ENCODE results near the gene IL17RE.
"Not testable (repeated sequence)": the region's sequence is repeated elsewhere in the genome, so short reads cannot be mapped to it uniquely, and the experiment has no call there.

The IL17RE gene

GRCh38 chr3:9881441-9881840, 21.2 kb upstream of the IL17RE start:
- peak; percentile 18 for DNase-seq

DNA sequence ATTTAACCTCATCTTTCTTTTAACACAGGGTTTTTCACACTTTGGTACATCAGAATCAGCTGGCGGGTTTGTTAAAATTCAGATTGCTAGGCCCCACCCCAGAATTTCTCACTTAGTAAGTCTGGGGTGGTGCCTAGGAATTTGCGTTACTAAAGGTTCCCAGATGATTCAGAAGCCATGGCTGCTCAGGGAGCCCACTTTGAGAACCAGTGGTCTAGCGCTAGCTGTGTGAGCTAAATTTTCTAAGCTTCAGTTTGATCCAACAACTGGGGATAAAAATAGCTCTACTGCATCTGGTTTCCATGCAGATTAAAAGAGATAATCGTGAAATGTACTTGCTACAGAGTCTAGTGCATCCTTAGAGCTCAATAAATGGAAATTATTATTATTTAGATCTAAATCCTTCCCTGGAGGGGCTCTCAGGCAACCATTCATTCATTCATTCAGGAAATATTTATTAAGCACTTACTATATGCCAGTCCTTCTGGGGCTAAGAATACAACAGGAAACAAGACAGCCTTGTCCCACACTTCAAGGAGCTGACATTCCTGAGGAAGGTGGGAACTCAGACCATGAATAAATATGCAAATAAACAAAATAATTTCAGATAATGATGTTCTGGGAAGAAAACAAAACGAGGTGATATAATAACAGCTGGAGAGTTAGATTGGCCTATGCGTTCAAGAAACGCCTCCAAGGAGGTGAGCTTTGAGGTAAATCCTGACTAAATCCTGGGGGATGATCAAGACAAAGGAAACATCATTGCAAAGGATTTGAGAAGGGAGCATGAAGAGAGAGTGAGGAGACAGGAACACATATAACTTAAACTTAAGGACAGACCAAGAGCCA, 18.7 kb upstream of the IL17RE start:
- no peak for DNase-seq

- no peak for DNase-seq
Observed at GRCh38 chr3:9884555-9885165, 18.0 kb upstream of the IL17RE start.

DNA sequence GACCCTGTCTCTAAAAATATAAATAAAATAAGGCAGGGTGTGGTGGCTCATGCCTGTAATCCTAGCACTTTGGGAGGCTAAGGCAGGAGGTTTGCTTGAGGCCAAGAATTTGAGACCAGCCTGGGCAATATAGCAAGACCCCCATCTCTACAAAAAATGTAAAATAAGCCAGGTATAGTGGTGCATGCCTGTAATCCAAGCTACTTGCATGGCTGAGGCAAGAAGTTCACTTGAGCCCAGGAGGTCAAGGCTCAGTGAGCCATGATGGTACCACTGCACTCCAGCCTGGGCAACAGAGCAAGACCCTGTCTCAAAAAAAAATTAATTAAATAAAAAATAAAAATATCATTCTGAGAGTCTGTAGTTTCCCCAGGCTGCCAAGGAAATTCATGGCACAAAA, 16.3 kb upstream of the IL17RE start:
- DNase-seq = no peak

DNA sequence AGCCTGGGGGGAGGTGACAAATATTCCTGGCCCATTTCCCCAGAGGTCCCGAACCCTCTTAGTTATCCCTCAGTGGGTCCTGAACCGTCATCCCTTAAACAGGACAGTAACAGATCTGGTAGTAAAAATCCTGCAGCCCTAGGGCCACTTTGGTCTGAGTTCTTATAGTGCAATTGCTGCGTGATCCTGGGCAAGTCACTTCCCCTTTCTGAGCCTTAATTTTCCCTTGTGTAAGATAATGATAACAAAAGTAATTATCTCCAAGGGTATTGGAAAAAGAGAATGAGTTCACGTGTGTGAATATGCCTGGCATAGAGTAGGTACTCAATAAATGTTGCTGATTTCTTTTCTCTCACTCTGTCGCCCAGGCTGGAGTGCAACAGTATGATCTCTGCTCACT, 15.2 kb upstream of the IL17RE start:
- no peak for DNase-seq

- DNase-seq = no peak
Observed at GRCh38 chr3:9888540-9888939, 14.1 kb upstream of the IL17RE start.

GRCh38 chr3:9889405-9889804, 13.2 kb upstream of the IL17RE start:
- DNase-seq = no peak

DNA sequence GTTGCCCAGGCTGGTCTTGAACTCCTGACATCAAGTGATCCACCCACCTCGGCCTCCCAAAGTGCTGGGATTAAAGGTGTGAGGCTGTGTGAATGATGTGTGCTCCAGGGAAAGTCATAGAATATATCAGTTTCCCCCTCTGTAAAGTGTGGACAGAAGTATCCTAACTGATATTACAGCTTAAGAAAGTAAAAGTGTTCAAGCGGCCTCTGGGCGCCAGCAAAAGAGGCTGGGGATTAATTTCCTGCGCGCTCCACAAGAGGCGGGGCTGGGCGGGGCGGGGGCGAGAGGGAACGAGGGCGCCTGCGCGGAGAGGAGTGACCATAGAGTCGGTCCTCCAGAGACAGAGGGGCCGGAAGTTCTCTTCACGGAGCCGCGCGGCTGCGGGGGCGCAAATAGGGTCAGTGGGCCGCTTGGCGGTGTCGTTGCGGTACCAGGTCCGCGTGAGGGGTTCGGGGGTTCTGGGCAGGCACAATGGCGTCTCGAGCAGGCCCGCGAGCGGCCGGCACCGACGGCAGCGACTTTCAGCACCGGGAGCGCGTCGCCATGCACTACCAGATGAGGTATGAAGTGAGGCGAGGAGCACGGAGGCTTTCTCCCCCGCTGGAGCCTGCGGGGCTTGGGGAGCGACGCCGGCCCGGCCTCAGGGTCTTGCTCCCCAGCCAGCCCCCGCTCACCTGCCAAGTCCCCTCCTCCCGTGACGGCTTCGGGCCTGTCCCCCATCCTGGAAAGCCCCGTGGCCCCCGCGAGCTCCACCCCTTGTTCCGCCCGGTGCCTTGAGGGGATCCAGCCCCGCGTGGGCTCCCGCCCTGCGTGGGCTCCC, 12.2 kb upstream of the IL17RE start, which contains the start of gene JAGN1:
Gene JAGN1 (plus strand): TSS at position 362 of the 823 bp plus-strand sequence. CDS start 113 bp downstream, at position 475.
- DNase-seq = peak; percentile 87

- DNase-seq = no peak
Observed at GRCh38 chr3:9891072-9891622, 11.5 kb upstream of the IL17RE start.

GRCh38 chr3:9893739-9894138, 8.9 kb upstream of the IL17RE start:
- no peak for DNase-seq

- DNase-seq = not testable (repeated sequence)
Observed at GRCh38 chr3:9895715-9896114, 6.9 kb upstream of the IL17RE start.

- not testable (repeated sequence) for DNase-seq
Observed at GRCh38 chr3:9896755-9897407, 5.8 kb upstream of the IL17RE start.

DNA sequence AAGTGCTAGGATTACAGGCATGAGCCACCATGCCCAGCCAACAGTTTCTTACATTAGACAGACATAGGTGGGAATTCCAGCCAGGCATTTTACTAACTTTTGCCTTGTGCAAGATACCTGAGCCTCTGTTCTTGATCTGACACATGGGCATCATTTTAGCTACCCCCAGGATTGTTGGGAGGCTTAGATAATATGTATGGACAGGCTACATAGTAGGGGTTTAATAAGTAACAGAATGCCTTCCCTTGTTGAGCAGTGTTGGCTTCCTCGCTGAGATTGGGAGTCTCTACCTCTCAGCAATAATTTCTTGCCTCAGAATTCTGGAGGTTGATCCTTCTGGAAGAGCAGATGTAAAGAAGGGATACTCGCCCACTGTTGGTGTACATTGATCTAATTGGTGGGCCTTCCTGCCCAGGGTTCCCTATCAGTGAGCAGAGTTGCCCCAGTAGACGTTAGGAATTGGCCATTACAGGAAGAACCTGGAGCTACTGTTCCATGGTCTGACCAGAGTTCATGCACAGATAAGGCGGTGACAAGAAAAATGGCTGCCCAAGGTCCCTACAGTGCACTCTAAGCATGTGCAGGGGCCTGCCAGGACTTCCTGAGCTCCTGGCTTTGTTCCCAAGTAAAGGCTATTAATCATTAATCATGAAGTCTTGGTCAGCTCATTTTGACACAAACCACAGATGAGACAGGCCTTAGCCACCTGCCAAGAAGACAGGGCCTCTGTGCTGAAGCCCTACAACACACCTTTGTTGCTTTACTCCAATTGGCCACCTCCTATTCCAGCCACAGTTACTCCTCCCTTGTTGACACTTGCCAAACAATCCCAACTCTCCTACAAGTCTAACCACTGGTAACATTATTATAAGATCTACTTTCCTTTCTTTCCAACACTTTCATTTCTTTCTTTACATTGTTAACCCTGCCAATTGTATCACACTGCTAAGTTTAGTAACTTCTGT, 5.0 kb upstream of the IL17RE start:
- peak; percentile 52 for DNase-seq

GRCh38 chr3:9898467-9899241, 4.0 kb upstream of the IL17RE start:
- DNase-seq = no peak

DNA sequence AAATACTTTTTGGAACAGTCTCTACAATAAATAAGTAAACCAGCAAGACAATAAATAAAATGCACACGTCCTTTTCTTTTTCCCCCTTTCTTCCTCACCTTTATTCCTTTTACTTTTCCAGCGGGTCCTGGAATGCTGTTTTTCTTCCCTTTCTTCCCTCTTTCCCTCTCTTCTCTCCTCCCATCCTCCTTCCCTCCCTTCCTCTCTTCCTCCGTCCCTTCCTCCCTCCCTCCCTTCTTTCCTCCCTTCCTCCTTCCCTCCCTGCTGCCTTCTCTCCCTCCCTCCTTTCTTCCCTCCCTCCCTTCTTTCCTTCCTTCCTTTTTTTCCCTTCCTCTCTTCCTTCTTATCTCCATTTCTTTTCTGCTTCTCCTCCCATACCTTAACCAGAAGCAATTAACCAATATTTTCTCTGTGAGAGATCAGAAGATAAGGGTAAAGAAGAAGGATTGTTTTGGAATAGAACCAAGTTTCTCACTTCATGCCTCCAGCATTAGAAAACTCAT, 3.3 kb upstream of the IL17RE start:
- DNase-seq = no peak

DNA sequence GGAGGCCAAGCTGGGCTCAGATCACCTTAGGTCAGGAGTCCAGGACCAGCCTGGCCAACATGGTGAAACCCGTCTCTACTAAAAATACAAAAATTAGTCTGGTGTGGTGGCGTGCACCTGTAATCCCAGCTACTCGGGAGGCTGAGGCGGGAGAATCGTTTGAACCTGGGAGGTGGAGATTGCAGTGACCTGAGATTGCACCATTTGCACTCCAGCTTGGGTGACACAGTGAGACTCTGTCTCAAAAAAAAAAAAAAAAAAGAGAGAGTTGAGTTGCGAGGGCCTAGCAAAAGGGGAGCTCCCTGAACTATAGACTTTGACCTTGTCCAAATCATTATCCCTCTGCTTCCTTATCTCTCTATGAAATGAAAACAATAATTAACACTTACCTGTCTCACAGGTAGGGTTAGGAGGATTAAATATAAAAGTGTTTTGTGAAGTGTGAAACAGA, 1.7 kb upstream of the IL17RE start:
- not testable (repeated sequence) for DNase-seq

- DNase-seq = no peak
Observed at GRCh38 chr3:9901967-9902366, 681 bp upstream of the IL17RE start.

DNA sequence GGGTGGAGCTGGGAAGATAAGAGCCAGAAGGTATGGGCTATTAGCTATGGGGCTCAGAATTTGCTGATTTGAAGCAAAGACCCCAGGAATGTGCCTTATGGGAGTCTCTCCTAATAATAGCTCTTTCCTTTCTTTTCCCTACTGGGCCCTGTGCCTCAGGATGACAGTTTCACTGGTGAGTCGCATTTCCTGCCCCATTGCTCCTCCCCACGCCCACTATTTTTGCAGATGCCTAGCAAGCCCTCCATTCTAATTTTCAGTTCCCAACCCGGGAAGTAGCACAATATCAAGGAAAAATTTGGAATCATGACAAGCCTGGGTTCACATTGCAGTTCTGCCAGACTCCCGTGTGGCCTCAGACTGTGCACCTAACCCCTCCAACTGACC, 583 bp downstream of the IL17RE start:
- DNase-seq = peak; percentile 15

DNA sequence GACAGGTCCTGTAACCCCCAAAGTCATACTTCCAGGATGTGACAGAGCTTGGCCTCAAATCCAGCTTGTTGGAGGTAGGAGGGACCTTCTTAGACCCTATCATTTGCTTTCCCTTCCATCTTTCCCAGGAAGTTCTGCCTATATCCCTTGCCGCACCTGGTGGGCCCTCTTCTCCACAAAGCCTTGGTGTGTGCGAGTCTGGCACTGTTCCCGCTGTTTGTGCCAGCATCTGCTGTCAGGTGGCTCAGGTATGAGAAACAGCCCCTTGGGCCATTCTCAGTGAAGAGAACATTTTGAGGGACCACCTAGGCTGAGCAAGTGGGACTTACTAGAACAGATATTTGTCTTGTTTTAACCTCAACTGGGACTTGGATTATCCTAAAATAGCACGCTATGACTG, 1.3 kb downstream of the IL17RE start:
- DNase-seq = peak; percentile 7

DNA sequence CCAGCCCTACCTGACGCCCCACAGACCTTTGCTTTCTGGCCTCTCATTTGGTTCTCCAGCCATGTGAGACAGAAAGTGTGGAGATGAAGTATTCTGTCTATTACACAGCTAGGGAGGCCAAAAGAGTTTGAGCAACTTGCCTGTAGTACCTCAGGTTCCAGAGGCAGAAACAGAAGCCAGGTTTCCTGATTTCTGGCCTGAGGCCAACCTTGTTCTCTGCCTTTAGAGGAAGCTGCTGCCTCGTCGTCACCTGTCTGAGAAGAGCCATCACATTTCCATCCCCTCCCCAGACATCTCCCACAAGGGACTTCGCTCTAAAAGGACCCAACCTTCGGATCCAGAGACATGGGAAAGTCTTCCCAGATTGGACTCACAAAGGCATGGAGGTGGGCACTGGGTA, 3.8 kb downstream of the IL17RE start:
- DNase-seq = no peak

All from NCI-H69 (cell line).